ENCODE data around the gene FAM9B. TPM values are rescaled to one million over a fixed set of nuclear protein-coding genes. Genes with fewer than 3 reads are reported as not detected.
"Not testable (repeated sequence)": the region's sequence is repeated elsewhere in the genome, so short reads cannot be mapped to it uniquely, and the experiment has no call there.

Gene FAM9B
- polyA plus RNA-seq (ENCODE audit: insufficient read length): not detected

GRCh38 chrX:9033989-9034388 is at the start of gene FAM9B:
Gene FAM9B (minus strand): TSS chrX:9034127. CDS start chrX:9032986, 1,141 bp downstream.
- no peak for DNase-seq (ENCODE audit: low read depth)

GRCh38 chrX:9081271-9081670 is 47.3 kb upstream of the FAM9B start:
- DNase-seq (ENCODE audit: low read depth): no peak

GRCh38 chrX:9074326-9074725 is 40.4 kb upstream of the FAM9B start:
- no peak for DNase-seq (ENCODE audit: low read depth)

GRCh38 chrX:9072281-9072680 is 38.4 kb upstream of the FAM9B start:
- no peak for DNase-seq (ENCODE audit: low read depth)

- no peak for DNase-seq (ENCODE audit: low read depth)
These were observed 37.2 kb upstream of the FAM9B start for GRCh38 chrX:9071031-9071650.

- no peak for DNase-seq (ENCODE audit: low read depth)
These were observed 35.6 kb upstream of the FAM9B start for GRCh38 chrX:9069573-9069972.

- no peak for DNase-seq (ENCODE audit: low read depth)
These were observed 30.8 kb upstream of the FAM9B start for GRCh38 chrX:9064694-9065093.

- DNase-seq (ENCODE audit: low read depth): no peak
These were observed 28.7 kb upstream of the FAM9B start for GRCh38 chrX:9062641-9063040.

GRCh38 chrX:9055354-9055753 is 21.4 kb upstream of the FAM9B start:
- DNase-seq (ENCODE audit: low read depth): no peak

- no peak for DNase-seq (ENCODE audit: low read depth)
These were observed 18.2 kb upstream of the FAM9B start for GRCh38 chrX:9052081-9052480.

GRCh38 chrX:9050331-9050730 is 16.4 kb upstream of the FAM9B start:
- no peak for DNase-seq (ENCODE audit: low read depth)

GRCh38 chrX:9048801-9049200 is 14.9 kb upstream of the FAM9B start:
- DNase-seq (ENCODE audit: low read depth): no peak

GRCh38 chrX:9038244-9038643 is 4.3 kb upstream of the FAM9B start:
- no peak for DNase-seq (ENCODE audit: low read depth)

GRCh38 chrX:9037296-9037695 is 3.4 kb upstream of the FAM9B start:
- DNase-seq (ENCODE audit: low read depth): no peak

GRCh38 chrX:9033586-9033985 is 341 bp downstream of the FAM9B start:
- DNase-seq (ENCODE audit: low read depth): no peak

GRCh38 chrX:9033179-9033578 is 748 bp downstream of the FAM9B start:
- DNase-seq (ENCODE audit: low read depth): no peak

- no peak for DNase-seq (ENCODE audit: low read depth)
These were observed 10.6 kb downstream of the FAM9B start for GRCh38 chrX:9023293-9023692.

GRCh38 chrX:9019151-9019550 is 14.8 kb downstream of the FAM9B start:
- DNase-seq (ENCODE audit: low read depth): no peak

- not testable (repeated sequence) for DNase-seq (ENCODE audit: low read depth)
These were observed 15.6 kb downstream of the FAM9B start for GRCh38 chrX:9018332-9018731.

- DNase-seq (ENCODE audit: low read depth): no peak
These were observed 30.9 kb downstream of the FAM9B start for GRCh38 chrX:9003041-9003440.

- no peak for DNase-seq (ENCODE audit: low read depth)
These were observed 45.5 kb downstream of the FAM9B start for GRCh38 chrX:8988446-8988845.

- DNase-seq (ENCODE audit: low read depth): no peak
These were observed 46.2 kb downstream of the FAM9B start for GRCh38 chrX:8987672-8988250.

GRCh38 chrX:8984231-8984630 is 49.7 kb downstream of the FAM9B start:
- DNase-seq (ENCODE audit: low read depth): no peak

- DNase-seq (ENCODE audit: low read depth): no peak
These were observed 52.2 kb downstream of the FAM9B start for GRCh38 chrX:8981723-8982122.
